H1 (cell line): Measurements from ENCODE around the gene LY6G5B. TPM values are rescaled to one million over a fixed set of nuclear protein-coding genes. Genes with fewer than 3 reads are reported as not detected.

ENCODE experiments used
- CTCF ChIA-PET: fragments of 300-600 bp; sonication (Branson Sonifier 250); formaldehyde crosslinking; loops from one replicate; lab custom pipeline; 2021; ENCODE audit not compliant: partially characterized antibody; lab: Charles Lee
- POLR2A ChIA-PET: fragments of 300-600 bp; sonication (Branson Sonifier 250); formaldehyde crosslinking; loops from one replicate; lab custom pipeline; 2021; ENCODE audit warnings: inconsistent platforms; ENCODE audit not compliant: partially characterized antibody; lab: Charles Lee
- DNase-seq, 2 experiments: peaks; one replicate each; pipeline versions ENCODE4 v3.0.0 to v3.0.0-alpha.2; 2010 to 2022; ENCODE audit warnings: low spot score in 2 of 2, low read depth in 1 of 2, mixed read lengths in 1 of 2
- FAIRE-seq: peaks from 2 replicates; lab custom pipeline; 2011; peaks lifted over from hg19 to GRCh38; lab: Jason Lieb, UNC
- H2AFZ ChIP-seq: 2 replicates; pipeline ENCODE4 v1.8.1; 2012; ENCODE audit warnings: low read length, inconsistent platforms
- H2AK5ac ChIP-seq: 2 replicates; pipeline ENCODE4 v1.6.1; 2013; ENCODE audit warnings: low read depth, low read length
- H2BK120ac ChIP-seq: replicated peaks from 2 replicates; pipeline ENCODE3; 2013; ENCODE audit warnings: low read depth, low read length, inconsistent platforms
- H2BK12ac ChIP-seq: 2 replicates; pipeline ENCODE4 v1.6.1; 2013; ENCODE audit warnings: low read depth, low read length
- H2BK15ac ChIP-seq: 2 replicates; pipeline ENCODE4 v1.6.1; 2013; ENCODE audit warnings: low read length
- H2BK20ac ChIP-seq: 2 replicates; pipeline ENCODE4 v1.6.1; 2013; ENCODE audit warnings: low read length
- H2BK5ac ChIP-seq: 2 replicates; pipeline ENCODE4 v1.6.1; 2013; ENCODE audit warnings: low read depth, low read length
- H3K14ac ChIP-seq: 2 replicates; pipeline ENCODE4 v1.6.1; 2013; ENCODE audit warnings: inconsistent platforms; ENCODE audit not compliant: insufficient read length
- H3K18ac ChIP-seq: 2 replicates; pipeline ENCODE4 v1.6.1; 2013; ENCODE audit warnings: low read length; ENCODE audit errors: extremely low read depth
- H3K23ac ChIP-seq: 2 replicates; pipeline ENCODE4 v1.6.1; 2013; ENCODE audit warnings: inconsistent platforms; ENCODE audit not compliant: insufficient read length
- H3K23me2 ChIP-seq: 2 replicates; pipeline ENCODE4 v1.6.1; 2013; ENCODE audit warnings: low read depth, low read length
- H3K27ac ChIP-seq: 2 replicates; pipeline ENCODE4 v1.6.1; 2011; ENCODE audit warnings: low read depth, low read length, inconsistent platforms
- H3K27me3 ChIP-seq, 4 experiments: replicated peaks in 1 of 4; 1 replicate in 1 of 4; 2 replicates in 3 of 4; pipeline versions ENCODE4 v1.6.1 to v1.8.1; 2011 to 2013; ENCODE audit warnings: low read length in 3 of 4, mild to moderate bottlenecking in 3 of 4, inconsistent platforms in 2 of 4, mixed read lengths in 2 of 4, moderate library complexity in 1 of 4; ENCODE audit not compliant: control insufficient read depth in 3 of 4, insufficient read depth in 3 of 4; ENCODE audit errors: extremely low read depth in 1 of 4
- H3K36me3 ChIP-seq, 4 experiments: 2 replicates each; pipeline versions ENCODE4 v1.6.1 to v1.8.1; 2011 to 2013; ENCODE audit warnings: mild to moderate bottlenecking in 4 of 4, low read length in 3 of 4, moderate library complexity in 2 of 4, control low read depth in 1 of 4, inconsistent platforms in 1 of 4; ENCODE audit not compliant: insufficient read depth in 4 of 4, control insufficient read depth in 2 of 4
- H3K4ac ChIP-seq: replicated peaks from 2 replicates; pipeline ENCODE3; 2013; ENCODE audit warnings: low read length, low read depth, mixed read lengths, inconsistent platforms; ENCODE audit not compliant: insufficient read length
- H3K4me1 ChIP-seq, 4 experiments: replicated peaks in 1 of 4; 1 replicate in 1 of 4; 2 replicates in 3 of 4; pipeline versions ENCODE4 v1.6.1 to v1.8.1; 2011 to 2013; ENCODE audit warnings: low read length in 3 of 4, inconsistent platforms in 2 of 4, mixed read lengths in 1 of 4; ENCODE audit not compliant: insufficient read depth in 4 of 4, control insufficient read depth in 3 of 4
- H3K4me2 ChIP-seq, 2 experiments: 2 replicates each; pipeline versions ENCODE4 v1.6.1 to v1.8.1; 2011 to 2013; ENCODE audit warnings: low read depth in 2 of 2, low read length in 2 of 2, control low read depth in 1 of 2, inconsistent platforms in 1 of 2, mild to moderate bottlenecking in 1 of 2; ENCODE audit not compliant: insufficient read depth in 1 of 2
- H3K4me3 ChIP-seq, 4 experiments: fragments of 200-600, 300-600 bp in 1 of 4; sonication (generic), shearing (Covaris generic), sonication (Bioruptor Twin) in 1 of 4; 2 replicates each; pipeline versions ENCODE4 v1.5.1 to v1.8.1; 2011 to 2016; ENCODE audit warnings: low read length in 4 of 4, low read depth in 3 of 4, control low read depth in 2 of 4, inconsistent platforms in 2 of 4, mild to moderate bottlenecking in 2 of 4, mixed read lengths in 1 of 4, moderate library complexity in 1 of 4; ENCODE audit not compliant: insufficient read depth in 2 of 4; ENCODE audit errors: extremely low read depth in 1 of 4
- H3K56ac ChIP-seq: replicated peaks from 2 replicates; pipeline ENCODE3; 2013; ENCODE audit warnings: low read depth, mild to moderate bottlenecking, mixed read lengths, low read length, inconsistent platforms; ENCODE audit not compliant: insufficient read length
- H3K79me1 ChIP-seq: 2 replicates; pipeline ENCODE4 v1.6.1; 2013; ENCODE audit warnings: low read depth, low read length, control low read depth
- H3K79me2 ChIP-seq, 2 experiments: 2 replicates each; pipeline versions ENCODE4 v1.6.1 to v1.8.1; 2012 to 2013; ENCODE audit warnings: low read length in 2 of 2, mild to moderate bottlenecking in 2 of 2, inconsistent platforms in 1 of 2; ENCODE audit not compliant: insufficient read depth in 2 of 2, control insufficient read depth in 1 of 2
- H3K9ac ChIP-seq, 4 experiments: replicated peaks in 1 of 4; 1 replicate in 1 of 4; 2 replicates in 3 of 4; pipeline versions ENCODE4 v1.6.1 to v1.8.1; 2011 to 2013; ENCODE audit warnings: low read depth in 3 of 4, low read length in 3 of 4, control low read depth in 2 of 4, mild to moderate bottlenecking in 2 of 4, moderate library complexity in 2 of 4, inconsistent platforms in 1 of 4; ENCODE audit errors: extremely low read depth in 1 of 4
- H3K9me3 ChIP-seq, 2 experiments: 2 replicates each; pipeline versions ENCODE4 v1.6.1 to v1.8.1; 2012 to 2013; ENCODE audit warnings: mild to moderate bottlenecking in 2 of 2, moderate library complexity in 2 of 2, control low read depth in 1 of 2, inconsistent platforms in 1 of 2, low read depth in 1 of 2, low read length in 1 of 2, mixed read lengths in 1 of 2; ENCODE audit not compliant: insufficient read depth in 2 of 2
- H4K20me1 ChIP-seq, 2 experiments: replicated peaks in 1 of 2; 2 replicates each; pipeline versions ENCODE3 to v1.8.1; 2011 to 2013; ENCODE audit warnings: inconsistent platforms in 2 of 2, low read length in 2 of 2, mild to moderate bottlenecking in 1 of 2; ENCODE audit not compliant: insufficient read depth in 2 of 2, control insufficient read depth in 1 of 2
- H4K5ac ChIP-seq: 2 replicates; pipeline ENCODE4 v1.6.1; 2013; ENCODE audit warnings: low read length, low read depth, mixed read lengths, inconsistent platforms; ENCODE audit not compliant: insufficient read length
- H4K8ac ChIP-seq: 2 replicates; pipeline ENCODE4 v1.8.0; 2013; ENCODE audit warnings: mild to moderate bottlenecking, moderate library complexity, low read length, inconsistent platforms; ENCODE audit not compliant: insufficient read depth; ENCODE audit errors: extremely low read depth
- H4K91ac ChIP-seq: replicated peaks from 2 replicates; pipeline ENCODE3; 2013; ENCODE audit warnings: low read length, mixed read lengths, inconsistent platforms; ENCODE audit not compliant: insufficient read length
- RFX5 ChIP-seq: IDR thresholded peaks from 2 replicates; pipeline ENCODE4 v1.6.1; 2011; ENCODE audit warnings: low read depth, low read length, improper control_type of control experiment, borderline replicate concordance
- WGBS, 2 experiments: shearing (Covaris generic) in 1 of 2; methylation state at CpG; one replicate each; pipeline versions ENCODE4 v1.1.6 to v1.1.7; 2013 to 2015; ENCODE audit warnings: low lambda C conversion rate in 2 of 2, mixed read lengths in 2 of 2, inconsistent platforms in 1 of 2, low coverage in 1 of 2, missing lambda C conversion rate in 1 of 2; ENCODE audit not compliant: insufficient replicate concordance in 2 of 2, insufficient coverage in 1 of 2, insufficient read length in 1 of 2; ENCODE audit errors: extremely low coverage in 1 of 2, missing lambda C conversion rate in 1 of 2; 5-methylcytosine and 5-hydroxymethylcytosine counted together
- polyA plus RNA-seq, 7 experiments: library from polyadenylated mRNA; depleted of rRNA in 3 of 7; stranded (reverse) in 5 of 7; unstranded in 2 of 7; fragments of >200 nt in 5 of 7; fragments of 200-250 nt in 2 of 7; gene quantifications; 1 replicate in 5 of 7; 2 replicates in 1 of 7; 4 replicates in 1 of 7; pipeline versions ENCODE4 v1.2.1 to v1.2.3, GENCODE V29; 2011 to 2013; ENCODE audit warnings: missing spikeins in 2 of 7, mixed read lengths in 2 of 7
- total RNA-seq: library from RNA; stranded (reverse); fragmentation: NEBNext Ultra II Directional; extraction: Animal tissue kit (Norgen Biotek cat#: 25700); gene quantifications from 2 replicates; pipeline ENCODE4 v1.2.1, GENCODE V29; 2021

The LY6G5B gene
- total and polyA plus RNA-seq, 2 of the 8 experiments (the other 6 are each of a cell fraction or from before 2014, with no cell fraction given): 10.6 to 12.6 TPM

- no peak overlapping the region for H3K14ac ChIP-seq
- H3K4me2 ChIP-seq: peak overlapping the region in 1 of 2 experiments; percentile 28; a peak in 1 of 4 replicates
- DNase-seq: no peak
- no peak overlapping the region for H3K56ac ChIP-seq
- H2BK12ac ChIP-seq: no peak overlapping the region
- no peak overlapping the region for H3K9ac ChIP-seq
- H3K18ac ChIP-seq: no peak overlapping the region
- H3K23me2 ChIP-seq: peaks cover under 1% of the 10 kb centered on the region; the same call in 1 of the 2 replicates
- H3K4me3 ChIP-seq: no peak overlapping the region
- 91% methylated on average over 14 of the region's 14 CpGs; no CpG with 5 or more reads in 1 of the 2 experiments for WGBS, 2 experiments
- no peaks in the 10 kb centered on the region; a peak in 1 of 7 replicates for H3K27me3 ChIP-seq
- CTCF ChIA-PET: interaction anchor here (0.8 to 5.8 kb wide), 12 partner anchors 11 to 181 kb away, joined by 3 to 26 read pairs (median 4); partner anchors contain the start of genes CSNK2B, DDAH2, GPANK1 and LSM2
- H3K27ac ChIP-seq: no peak overlapping the region
- H2AFZ ChIP-seq: no peak overlapping the region
- H3K4me1 ChIP-seq: peaks cover 0 to 5% (median 4%) of the 10 kb centered on the region in 4 experiments; a peak in 5 of 7 replicates
- H2BK20ac ChIP-seq: no peak overlapping the region
- no peak for FAIRE-seq
- peak overlapping the region; percentile 14 for H4K8ac ChIP-seq
- H4K91ac ChIP-seq: no peak overlapping the region
- no peaks in the 10 kb centered on the region for H3K9me3 ChIP-seq
- H3K79me1 ChIP-seq: no peaks in the 10 kb centered on the region
- no peak overlapping the region for H3K4ac ChIP-seq
- POLR2A ChIA-PET: interaction anchor here (0.8 to 6.6 kb wide), 4 partner anchors 24 to 140 kb away, joined by 3 to 33 read pairs (median 4); partner anchors contain the start of genes BAG6 and HSPA1B
- no peak overlapping the region for H2BK5ac ChIP-seq
- H3K23ac ChIP-seq: no peak overlapping the region
- H2AK5ac ChIP-seq: no peak overlapping the region
- H3K36me3 ChIP-seq: peaks cover 3 to 25% (median 17%) of the 10 kb centered on the region in 4 experiments; a peak in 5 of 8 replicates
- no peak overlapping the region for H4K5ac ChIP-seq
- H2BK15ac ChIP-seq: no peak overlapping the region
- H4K20me1 ChIP-seq: no peaks in the 10 kb centered on the region
- no peak overlapping the region for H2BK120ac ChIP-seq
- H3K79me2 ChIP-seq: no peaks in the 10 kb centered on the region
- no peak for TF ChIP-seq RFX5
These were observed 18.3 kb downstream of the LY6G5B start for GRCh38 chr6:31687860-31688693.
